ENCODE measurements around the gene NBL1.
"Not testable (repeated sequence)": the region's sequence is repeated elsewhere in the genome, so short reads cannot be mapped to it uniquely, and the experiment has no call there.

NBL1 gene

GRCh38 chr1:19623523-19623922, 20.6 kb upstream of the NBL1 start:
- DNase-seq = no peak

GRCh38 chr1:19625291-19625937, 18.7 kb upstream of the NBL1 start:
- DNase-seq = no peak

DNA sequence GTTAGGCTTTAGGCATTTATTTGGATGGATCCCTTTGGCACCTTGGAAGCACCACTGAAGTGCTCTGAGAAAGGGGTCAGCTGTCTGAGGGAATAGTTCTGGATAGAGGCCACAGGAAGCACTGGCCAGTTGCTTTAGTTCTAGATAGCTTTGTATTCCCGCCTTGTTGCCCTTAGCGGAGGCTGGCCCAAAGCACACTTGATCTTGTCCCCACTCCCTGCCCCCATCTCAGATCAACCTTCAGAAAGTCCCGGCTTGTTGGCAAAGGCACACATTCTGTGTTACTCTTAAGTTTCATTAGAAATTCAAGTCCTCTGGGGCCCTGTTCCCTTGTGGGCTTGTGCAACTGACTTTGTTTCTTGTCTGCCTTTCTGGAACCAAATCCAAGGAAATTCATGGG, 15.2 kb upstream of the NBL1 start:
- no peak for DNase-seq

- no peak for DNase-seq
These were observed 14.8 kb upstream of the NBL1 start for GRCh38 chr1:19629357-19629756.

DNA sequence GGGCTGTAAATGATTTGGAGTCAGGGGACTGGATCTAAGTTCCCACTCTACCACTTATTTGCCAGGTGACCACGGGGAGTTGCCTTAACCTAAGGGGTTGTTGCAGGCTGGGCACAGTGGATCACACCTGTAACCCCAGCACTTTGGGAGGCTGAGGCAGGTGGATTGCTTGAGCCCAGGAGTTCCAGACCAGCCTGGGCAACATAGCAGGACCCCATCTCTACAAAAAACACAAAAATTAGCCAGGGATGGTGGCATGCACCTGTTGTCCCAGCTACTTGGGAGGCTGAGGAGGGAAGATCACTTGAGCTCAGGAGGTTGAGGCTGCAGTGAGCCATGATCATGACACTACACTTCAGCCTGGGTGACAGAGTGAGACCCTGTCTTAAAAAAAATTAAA, 13.9 kb upstream of the NBL1 start:
- DNase-seq = not testable (repeated sequence)

GRCh38 chr1:19630720-19631395, 13.3 kb upstream of the NBL1 start:
- DNase-seq = no peak

DNA sequence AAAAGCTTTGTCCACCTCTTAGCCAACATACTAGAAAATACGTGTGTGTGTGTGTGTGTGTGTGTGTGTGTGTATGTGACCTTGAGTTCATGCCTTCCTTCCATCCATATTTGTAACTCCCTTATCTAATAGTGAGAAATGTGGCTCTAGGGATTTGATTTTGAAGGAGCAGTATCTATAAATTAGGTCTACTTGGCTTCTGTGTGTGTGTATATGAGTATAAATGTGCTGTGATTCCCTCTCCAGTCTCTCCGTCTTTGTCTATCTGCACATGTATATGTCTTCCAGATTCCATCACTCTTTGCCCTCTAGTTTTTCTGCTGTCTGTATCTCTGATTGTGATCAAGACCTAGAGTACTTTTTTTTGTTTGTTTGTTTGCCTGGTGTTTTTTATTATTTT, 11.9 kb upstream of the NBL1 start:
- DNase-seq = no peak

DNA sequence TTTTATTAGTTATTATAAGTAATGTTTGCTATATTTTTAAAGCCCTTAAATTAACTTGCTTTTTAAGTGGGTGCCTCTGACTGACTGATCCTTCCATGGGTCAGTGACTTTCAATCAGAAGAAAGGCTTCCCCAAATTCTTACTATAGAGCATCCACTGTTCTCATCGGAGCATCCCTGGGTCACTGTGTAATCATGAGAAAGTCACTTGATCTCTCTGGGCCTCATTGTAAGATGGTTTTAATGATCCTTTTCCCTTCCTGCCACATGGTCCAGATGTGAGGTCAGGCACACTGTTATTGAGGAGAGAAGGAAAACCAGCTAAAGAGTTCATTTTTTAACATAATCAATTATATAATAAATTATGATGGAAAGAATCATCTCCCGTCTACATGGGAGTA, 11.0 kb upstream of the NBL1 start:
- no peak for DNase-seq

GRCh38 chr1:19635064-19635463, 9.0 kb upstream of the NBL1 start:
- not testable (repeated sequence) for DNase-seq

GRCh38 chr1:19635646-19636045, 8.5 kb upstream of the NBL1 start:
- no peak for DNase-seq

DNA sequence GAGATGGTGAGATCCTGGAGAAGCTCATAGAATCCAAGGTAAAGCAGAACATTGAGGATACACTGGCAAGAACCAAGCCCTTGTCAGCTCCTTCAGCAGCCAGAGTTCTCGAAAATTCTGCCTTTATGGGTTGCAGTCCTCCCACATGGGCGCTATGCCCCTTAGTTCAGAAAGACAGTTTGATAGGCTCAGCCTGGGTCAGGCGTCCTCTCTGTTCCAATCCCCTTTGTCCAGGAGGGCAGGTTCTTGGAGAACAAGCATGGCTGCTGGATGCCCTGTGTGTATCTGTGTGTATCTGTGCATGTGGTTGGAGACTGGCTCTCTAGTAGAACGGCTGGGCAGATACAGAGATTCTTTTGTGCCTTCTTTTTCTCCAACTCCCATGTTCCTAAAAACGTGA, 8.0 kb upstream of the NBL1 start:
- no peak for DNase-seq

- DNase-seq = not testable (repeated sequence)
These were observed 7.4 kb upstream of the NBL1 start for GRCh38 chr1:19636749-19637148.

DNA sequence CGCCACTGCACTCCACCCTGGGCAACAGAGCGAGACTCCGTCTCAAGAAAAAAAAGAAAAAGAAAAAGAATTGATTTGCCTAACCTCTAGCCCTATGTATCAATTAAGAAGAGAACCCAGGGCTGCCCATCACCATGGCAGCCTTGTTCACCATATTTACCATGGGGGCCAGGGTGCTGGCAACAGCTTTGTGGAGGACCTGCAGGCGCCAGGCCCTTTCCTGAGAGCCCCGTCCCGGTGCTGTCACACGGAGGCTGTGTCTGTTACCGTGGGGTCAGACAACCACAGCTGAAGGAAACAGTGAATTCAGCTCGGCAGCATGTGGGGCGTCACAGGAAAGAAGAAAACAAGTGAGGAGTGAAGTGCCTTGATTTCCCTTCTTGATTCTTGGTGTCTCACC, 6.5 kb upstream of the NBL1 start:
- DNase-seq = no peak

DNA sequence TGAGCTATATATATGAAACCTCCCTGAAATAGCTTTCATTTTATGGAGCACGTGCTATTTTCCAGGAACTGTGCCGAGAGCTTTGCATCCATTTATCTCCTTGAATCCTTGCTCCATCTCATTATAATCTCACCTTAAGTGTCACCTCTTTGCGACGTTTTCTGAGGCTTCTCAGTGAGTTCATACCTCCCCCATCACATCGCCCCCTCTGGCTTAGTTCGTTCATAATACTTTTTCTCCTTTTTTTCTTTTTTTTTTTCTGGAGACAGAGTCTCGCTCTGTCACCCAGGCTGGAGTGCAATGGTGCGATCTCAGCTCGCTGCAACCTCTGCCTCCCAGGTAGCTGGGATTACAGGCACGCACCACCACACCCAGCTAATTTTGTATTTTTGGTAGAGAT, 4.9 kb upstream of the NBL1 start:
- DNase-seq = not testable (repeated sequence)

- DNase-seq = no peak
These were observed 4.1 kb upstream of the NBL1 start for GRCh38 chr1:19639999-19640362.

DNA sequence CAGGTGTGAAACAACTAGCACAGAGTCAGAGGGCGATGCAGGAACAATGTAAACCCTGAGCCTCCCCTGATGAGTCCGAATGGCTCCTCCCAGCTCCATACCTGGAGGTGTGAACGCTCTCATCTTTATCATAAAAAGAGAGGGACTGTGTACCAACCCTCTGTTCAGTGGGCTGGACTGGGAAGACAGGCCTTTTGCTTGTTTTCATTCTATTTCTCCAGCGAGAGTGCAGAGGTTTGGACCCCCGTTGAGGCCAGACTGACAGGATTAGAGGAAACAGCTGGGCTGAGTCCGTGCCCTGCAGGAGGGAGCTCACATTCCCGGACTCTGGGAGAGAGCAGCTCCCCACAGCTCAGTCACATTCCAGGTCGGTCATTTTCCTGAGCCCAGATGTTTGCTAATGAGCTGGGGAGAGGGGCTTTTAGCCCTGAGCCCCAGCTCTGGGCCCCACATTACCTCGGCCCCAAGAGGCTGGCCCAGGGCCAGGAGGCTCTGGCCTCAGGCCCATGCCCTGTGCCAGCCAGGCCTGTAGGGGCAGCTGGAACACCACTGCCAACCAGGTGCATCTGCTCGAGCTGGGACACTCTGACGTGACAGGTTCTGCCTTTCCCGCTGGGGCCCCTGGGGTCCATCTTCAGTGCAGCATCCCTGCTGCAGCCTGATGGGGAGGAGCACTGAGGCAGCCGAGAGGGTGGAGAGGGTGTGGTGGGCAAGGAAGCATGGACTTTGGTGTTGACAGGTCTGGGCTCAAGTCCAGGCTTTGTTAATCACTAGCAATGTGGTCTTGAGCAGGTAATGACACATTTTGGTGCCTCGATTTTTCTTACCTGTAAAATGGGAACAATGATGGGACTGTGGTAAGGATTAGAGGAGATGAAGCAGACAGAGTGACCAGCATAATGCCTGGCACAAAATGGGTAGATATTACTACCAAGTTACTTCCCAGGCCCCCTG, 3.5 kb upstream of the NBL1 start:
- no peak for DNase-seq

- no peak for DNase-seq
These were observed 990 bp upstream of the NBL1 start for GRCh38 chr1:19643121-19643520.

GRCh38 chr1:19644395-19644680, 227 bp downstream of the NBL1 start:
- no peak for DNase-seq

DNA sequence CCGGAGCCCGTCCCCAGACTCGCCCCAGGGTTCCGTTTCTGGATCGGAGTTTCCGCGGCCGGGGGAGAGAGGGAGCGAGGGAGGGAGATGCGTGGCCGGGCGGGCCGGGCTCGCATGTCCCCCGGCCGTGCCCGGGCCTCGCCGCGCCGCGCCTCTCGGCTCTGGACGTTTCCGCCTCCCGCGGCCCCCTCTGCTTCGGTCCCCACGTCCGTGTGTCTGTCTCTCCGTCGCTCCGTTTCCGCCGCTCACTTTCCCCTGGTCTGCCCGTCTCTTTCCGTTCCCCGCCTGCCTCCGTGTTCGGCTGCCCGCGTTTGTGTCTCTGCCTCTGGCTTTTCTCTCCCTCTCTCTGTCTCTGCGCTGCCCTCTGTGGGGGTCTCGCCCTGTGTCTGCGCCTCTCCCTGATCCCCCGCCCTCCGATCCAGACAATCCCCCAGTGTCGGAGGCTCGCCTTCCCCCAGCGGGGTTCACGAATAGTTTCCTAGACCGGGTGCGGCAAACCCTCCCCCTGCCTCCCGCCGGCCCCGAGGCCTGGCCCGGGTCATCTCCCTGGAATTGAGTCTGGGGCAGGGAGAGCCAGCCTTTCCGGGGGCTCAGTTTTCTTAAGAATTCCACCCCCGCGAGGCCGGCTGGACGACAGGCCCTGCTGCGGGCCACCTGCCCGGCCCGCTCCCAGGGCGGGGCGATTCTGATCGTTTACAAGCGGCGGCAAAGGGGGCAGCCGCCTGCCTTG, 735 bp downstream of the NBL1 start:
- DNase-seq = peak; percentile 54

DNA sequence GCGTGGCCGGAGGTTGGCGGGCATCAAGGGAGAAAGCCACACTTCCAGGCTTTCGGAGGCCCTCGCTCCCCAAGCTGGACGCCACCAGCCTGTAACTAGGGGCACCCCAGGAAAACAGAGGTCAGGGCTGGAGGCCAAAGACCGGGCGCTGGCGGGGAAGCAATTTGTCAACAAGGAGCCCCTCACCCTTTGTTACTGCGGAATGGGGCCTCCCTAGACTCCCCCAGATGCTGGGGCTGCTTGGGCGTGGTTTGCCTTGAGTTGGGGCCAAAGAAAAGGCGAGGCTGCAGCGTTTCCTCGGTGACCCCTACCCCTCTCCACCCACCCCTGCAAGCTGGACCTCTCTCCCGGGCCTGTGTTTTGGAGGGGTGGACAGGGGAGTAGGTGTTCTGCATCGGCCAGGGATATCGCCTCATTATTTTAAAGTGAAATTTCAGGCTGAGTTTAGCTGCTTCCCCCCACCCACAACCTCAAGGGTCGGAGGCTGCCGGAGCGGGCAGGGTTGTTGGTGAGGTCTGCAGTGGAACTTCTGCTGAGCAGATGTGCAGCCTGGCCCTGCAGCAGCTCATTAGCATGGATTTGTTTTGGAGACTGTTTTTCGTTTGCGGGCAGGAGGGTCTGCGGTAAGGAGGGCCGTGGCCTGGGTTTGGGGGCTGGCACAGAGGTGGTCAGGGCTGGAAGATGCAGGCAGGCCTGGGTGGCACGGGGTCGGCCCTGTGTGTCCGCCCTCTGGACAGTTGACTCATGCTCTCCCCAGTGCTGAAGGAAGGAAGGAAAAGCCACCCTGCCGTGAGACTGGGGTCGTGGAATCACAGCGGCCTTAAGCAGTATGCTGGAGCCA, 1.5 kb downstream of the NBL1 start:
- DNase-seq = no peak

DNA sequence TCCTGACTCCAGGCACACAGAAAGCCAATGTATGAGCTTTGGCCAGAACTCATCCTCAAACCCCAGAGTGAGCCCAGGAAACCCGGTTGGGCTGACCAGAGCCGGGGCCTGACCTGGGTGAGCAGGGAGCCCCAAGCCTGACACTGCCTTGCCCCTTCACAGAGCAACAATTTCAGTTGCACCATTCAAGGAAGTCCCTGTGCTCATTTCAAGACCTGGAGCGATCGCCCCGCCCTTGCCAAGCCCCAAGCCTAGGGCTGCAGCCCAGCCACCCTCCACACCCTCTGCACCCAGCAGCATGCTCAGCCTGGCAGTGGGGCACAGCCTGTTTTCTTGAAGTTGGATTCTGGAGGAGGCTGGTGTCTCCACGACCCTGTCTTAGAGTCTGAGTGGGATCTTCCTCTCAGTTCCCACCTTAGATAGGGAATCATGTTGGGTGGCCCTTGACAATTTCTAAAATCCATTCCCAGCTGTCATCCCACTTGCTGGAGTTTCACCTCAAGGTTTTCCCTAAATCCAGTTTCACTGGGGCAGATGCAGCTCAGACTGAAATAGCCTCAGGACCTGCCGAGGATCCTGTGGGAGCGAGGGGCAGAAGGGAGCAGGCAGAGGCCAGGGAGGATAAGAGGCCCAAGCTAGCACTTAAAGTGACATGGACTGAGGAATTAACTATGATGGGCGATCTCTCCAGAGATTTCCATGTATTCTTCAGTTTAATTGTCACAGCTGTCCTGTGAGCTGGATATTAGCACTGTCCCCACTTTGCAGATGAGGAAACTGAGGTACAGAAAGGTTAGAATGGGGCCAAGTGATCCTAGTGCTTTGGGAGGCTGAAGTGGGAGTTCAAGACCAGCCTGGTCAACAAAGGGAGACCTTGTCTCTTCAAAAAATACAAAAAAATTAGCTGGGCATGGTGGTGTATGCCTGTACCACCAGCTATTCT, 2.5 kb downstream of the NBL1 start:
- no peak for DNase-seq

Measured in stimulated activated CD4-positive, alpha-beta T cell treated with anti-CD3 and anti-CD28 coated beads, Interleukin-1b, Interleukin-23, amount 100 ng/mL, for 48 hours (primary cell).